Stimulated activated CD4-positive, alpha-beta T cell treated with anti-CD3 and anti-CD28 coated beads, Interleukin-2, amount 100 ng/mL, for 48 hours (primary cell): Measurements from ENCODE around the gene SYNJ2.

Experiments used
- DNase-seq, 2 donors: peaks; one replicate each; pipeline ENCODE4 v3.0.0-alpha.2; 2020

The SYNJ2 gene

DNA sequence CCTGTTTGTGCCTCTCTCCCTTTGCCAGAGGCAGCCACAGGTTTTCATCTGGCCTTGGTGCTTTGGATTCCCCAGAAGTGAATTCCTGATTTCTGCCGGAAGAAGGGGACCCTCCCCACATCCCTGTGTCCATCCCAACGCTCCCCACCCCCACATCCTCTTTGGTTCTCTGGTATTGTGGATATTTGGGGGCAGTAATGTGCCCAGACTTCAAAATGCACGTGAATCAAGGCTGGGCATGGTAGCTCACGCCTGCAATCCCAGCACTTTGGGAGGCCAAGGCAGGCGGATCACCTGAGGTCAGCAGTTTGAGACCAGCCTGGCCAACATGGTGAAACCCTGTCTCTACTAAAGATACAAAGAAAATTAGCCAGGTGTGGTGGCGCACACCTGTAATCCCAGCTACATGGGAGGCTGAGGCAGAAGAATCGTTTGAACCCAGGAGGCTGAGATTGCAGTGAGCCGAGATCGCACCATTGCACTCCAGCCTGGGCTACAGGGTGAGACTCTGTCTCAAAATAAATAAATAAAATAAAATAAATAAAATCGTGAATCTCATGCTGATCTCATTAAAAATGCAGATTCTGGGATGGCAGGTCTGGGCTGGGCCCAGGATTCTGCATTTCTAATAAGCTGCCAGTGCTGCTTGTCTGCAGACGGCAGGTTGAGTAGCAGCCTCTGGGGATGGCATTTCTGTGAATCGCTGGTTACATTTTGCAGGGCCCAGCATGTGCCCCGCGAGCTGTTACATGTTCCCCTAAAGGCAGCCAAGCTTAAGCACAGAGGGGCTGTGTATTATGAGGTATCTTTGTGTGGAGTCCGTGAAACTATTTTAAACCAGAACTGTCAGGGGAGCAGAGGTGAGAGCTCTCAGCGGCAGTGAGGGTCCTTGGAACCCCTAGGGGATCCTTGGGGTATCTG is 49.0 kb downstream of the SYNJ2 start:
- DNase-seq, result no peak

DNA sequence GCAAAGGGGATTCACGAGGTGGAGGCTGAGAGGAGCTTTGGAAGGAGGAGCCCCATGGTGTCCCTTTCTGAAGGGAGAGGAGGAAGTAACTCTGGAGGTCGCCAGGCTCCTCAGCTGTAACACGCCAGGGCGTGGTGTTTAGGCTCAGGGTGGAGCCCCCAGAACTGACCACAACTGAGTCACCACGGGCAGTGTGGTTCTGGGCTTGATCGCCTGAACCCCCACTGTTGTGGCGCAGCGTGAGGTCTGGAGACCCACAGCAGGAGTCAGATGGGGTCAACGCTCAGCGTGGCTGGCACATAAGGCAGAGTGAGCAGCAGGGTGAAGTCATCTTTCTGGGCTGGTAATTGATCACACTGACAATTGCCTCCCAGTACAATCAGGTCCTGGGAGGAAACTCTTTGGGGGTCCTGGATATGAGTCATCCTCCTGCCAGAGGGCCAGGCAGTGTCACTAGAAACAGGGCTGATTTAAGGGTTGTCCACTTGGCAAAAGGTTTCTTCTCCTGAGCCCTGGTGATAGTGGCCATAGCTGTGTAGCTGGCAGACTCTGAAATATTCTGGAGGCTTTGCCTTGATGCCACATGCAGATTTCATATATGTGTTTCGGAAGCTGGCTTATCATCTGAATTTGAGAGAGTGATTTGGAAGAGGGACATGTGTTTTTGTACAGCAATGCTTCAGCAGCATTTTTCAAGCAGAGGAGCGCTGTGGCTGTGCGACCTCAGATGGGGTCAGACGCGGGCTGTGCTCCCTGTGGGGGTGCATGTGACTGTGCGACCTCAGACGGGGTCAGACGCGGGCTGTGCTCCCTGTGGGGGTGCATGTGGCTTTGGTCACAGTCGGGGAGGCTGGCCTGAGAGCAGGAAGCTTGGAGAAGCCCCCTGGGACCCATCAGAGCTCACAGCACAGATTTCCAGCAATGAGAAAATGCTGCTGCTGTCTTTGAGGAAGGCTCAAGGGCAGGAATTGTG is 50.0 kb downstream of the SYNJ2 start:
- DNase-seq, result no peak

DNA sequence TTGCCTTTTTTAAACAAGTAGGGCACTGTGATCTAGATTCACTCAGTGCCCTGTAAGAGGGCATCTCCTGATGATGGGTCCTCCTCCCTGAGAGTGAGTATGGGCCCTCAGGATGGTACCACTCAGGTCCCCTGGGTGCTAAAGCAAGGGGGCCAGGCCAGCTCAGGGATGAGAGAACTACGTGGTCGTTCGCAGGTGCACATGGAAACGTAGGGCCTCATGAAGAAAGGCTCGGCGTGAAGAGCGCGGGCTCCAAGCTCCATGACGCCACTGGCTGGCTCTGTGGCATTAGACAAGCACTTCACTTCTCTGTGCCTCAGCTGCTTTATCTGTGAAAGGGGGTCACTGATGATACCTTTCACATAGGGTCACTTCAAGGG is 50.7 kb downstream of the SYNJ2 start:
- no peak for DNase-seq

DNA sequence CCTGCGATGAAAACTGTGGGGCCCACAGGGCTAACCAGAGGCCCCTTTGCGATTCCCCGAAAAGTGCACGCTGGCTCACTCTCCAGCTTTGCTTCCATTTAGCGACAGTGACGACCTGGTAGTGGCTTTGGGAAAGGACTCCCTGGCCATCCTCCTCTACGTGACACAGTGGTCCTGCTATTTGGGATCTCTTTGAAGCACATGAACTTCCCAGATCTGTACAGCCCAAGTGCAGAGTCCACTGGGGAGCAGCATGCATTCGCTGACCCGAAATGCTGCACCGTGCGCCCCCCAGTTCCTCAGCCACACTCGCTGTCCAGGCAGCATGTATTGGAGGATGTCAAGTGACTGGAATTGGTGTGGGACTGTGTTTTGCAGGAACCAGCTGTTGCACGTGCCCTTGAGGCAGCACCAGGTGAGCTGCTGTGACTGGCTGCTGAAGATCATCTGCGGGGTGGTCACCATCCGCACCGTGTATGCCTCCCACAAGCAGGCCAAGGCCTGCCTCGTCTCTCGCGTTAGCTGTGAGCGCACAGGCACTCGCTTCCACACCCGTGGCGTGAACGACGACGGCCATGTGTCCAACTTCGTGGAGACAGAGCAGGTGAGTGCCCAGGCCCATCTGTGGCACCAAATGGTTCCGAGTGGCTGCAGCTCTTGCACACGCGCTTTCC is 51.6 kb downstream of the SYNJ2 start:
- DNase-seq, result no peak

DNA sequence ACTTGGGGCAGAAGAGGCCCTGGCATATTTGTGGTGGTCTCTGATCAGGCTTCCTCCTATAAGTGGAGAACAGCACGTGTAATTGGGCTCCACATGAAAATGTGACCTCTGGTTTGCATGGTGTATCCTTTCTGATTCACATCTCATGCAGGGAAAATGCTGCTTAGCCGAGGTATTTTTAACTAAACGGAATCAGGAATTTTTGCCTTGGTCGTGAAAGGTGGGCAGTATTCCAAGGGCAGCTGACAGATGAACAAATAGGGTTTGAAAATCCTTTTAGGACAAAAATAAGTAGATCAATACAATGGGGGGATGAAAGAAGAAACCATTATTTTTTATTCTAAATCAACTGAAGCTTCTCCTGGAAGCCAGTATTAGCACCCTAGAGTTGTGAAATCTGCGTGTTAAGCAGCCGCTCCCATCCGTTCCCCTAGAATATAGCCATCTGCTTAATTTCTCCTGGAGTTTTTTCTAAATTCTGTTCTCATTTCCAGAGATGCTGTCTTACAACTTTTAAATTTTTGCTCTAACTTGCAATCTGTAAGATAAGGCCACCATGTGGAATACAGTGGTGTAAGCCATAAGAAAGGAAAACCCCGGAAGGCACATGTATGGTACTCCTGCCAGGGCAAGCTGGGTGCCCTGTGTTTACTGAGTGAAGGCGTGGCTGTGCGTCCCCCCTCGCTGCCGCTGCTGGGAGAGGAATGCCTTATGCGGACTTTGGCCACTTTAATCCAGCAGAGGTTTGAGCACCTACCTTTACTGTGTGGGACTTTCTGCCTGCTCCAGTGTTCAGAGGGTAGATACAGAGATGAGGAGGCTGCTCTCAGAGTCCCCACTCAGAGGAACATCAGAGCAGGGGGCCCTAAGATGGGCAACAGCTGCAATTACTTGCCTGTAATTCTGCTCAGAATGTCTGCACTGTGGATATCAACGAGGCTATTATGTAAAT is 52.4 kb downstream of the SYNJ2 start:
- no peak for DNase-seq

DNA sequence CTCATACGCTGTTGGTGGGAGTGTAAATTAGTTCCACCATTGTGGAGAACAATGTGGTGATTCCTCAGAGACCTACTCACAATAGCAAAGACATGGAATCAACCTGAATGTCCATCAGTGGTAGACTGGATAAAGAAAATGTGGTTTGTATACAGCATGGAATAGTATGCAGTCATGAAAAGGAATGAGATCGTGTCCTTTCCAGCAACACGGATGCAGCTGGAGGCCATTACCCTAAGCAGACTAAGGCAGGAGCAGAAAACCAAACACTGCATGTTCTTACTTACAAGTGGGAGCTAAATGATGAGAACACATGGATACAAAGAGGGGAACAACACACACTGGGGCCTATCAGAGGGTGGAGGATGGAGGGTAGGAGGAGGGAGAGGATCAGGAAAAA is 54.6 kb downstream of the SYNJ2 start:
- no peak for DNase-seq

DNA sequence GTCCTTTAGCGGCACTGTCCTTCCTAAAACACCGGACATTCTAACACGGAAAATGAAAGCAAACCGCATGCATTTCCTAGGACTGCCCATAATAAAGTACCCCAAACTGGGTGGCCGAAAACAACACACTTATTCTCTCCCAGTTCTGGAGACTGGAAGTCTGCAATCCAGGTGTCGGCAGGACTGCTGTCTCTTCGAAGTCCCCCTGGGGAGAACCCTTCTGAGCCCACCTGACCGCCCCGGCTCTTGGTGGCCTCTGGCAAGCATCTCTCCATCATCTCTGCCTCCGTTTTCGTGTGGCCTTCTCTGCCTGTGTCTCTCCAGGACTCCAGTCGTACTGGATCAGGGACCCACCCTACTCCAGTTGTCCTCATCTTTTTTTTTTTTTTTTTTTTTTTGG is 55.4 kb downstream of the SYNJ2 start:
- DNase-seq, result no peak

DNA sequence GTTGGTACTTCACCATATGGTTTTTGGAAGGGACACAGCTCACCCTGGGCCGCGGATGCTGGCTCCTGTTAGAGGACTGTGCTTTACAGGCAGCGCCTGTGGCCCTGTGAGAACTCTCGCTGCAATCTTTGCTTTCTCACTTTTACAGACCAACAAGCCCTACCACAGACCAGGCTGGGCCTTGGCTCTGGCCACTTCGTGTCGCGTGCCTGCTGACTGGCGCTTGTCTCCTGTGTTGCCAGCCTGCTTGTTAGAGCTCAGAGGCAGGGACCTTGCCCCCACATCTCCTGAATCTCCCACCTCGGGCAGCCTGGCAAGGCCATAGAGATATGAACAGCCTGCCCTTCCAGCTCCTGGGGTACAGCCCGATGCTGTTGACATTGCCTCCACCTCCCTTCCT is 56.1 kb downstream of the SYNJ2 start:
- no peak for DNase-seq

DNA sequence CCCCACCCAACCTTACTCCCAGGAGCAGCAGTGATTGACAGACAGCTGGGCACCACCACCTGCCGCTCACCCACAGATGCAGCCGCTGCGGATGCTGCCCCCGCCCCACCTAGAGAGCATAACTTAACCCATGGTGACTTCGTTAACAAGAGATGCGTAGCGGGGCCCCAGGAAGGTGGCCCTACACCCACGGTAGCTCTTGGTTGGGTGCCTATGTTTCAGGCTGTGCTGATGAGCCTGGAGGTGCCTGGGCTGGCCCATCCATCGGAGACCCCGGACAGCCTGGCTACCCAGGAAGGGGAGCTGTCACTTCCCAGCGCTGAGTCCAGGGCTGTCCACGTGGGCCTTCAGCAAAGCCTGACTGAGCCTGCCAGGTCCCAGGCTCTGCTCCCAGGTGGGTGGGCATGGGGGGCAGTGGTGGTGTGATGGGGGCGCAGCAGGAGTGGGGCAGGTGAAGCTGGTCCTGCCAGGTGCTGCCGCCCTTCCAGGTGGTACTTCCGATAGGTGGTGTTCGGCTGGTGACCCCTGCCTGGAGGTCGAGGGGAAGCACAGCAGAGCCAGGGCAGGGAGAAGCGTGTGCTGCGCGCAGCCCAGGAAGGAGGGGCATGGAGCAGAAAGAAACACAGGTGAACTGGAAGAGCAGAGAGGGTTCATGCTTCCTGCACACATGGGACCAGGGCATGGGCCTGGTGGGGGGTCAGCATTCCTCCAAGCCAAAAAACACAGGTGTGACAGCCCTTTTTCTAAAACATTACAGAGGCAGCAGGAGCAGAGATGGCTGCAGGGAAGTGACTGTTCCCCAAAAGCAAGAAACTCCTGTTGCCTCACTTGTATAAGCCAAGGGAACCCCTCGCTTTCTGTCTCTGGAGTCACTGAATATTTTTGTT is 56.9 kb downstream of the SYNJ2 start:
- no peak for DNase-seq

DNA sequence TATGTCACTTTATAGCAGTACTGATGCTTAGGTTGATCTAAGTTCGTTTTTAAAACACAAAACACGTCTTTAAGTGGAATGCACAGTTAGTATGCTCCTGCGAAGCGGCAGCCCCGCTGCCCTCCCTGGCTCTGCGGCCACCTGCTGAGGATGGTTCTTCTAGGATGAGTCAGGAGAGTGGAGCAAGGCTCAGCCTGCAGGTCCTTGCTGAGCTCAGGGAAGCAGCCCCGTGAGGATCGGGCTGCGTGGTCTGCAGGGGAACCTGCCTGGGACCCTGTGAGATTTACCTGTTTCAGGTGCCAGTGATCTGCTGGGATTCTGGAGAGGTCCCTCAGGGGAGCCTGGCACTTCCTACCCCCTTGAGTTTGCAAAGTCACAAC is 57.5 kb downstream of the SYNJ2 start:
- no peak for DNase-seq

DNA sequence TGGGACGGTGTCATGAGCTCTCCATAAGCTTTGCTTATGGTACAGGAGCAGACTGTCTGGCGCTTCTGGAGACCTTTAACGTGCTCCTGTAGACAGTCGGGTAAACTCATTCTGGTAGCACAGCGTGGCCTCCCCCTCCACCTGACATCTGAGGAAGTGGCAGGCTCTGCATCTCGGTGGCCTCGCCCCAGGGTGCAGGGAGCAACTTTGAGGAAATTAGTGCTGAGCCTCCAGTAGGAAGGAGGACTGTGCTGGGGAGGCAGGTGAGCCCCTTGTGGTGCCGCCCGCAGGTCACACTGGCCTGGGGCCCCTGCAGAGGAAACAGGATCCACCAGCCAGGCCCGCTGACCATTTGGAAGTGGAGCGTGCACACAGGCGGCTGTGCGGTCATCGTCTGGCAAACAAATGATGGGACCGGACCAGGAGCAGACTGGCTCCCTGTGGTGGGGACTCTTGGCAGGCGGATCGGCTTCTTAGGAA is 57.9 kb downstream of the SYNJ2 start:
- DNase-seq, result no peak

DNA sequence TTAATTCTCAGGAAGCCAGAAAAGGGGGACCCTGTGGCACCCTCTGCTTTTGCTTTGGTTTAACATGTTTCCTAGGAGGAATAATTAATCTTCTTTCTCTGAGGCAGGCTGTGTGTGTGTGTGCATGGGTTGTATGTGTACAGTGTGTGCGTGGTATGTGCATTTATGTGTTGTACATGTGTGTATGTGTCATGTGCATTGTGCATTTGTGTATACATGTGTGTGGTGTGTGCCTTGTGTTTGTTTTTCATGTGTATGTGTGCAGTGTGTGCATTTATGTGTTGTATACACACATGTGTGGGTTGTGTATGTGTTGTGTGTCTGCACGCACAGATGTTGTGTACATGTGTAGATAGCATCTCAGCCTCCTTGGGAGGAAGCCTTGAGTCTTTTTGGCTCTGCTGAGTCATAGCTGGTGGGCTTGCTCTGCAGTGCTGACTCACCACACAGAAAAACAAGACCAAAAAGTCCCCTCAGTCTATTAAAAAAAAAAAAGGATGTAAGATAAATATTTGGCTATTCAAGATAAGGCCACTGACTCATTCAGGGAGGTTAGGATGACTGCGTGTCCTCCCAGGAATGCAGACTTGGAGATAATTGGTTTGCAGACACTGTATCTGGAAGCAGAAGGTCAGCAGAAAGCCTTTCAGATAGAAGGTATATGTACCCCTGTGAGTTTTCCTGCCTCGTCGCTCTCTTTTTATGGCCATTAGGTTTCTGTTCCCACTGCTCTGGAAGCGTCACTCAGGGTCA is 58.6 kb downstream of the SYNJ2 start:
- no peak for DNase-seq

DNA sequence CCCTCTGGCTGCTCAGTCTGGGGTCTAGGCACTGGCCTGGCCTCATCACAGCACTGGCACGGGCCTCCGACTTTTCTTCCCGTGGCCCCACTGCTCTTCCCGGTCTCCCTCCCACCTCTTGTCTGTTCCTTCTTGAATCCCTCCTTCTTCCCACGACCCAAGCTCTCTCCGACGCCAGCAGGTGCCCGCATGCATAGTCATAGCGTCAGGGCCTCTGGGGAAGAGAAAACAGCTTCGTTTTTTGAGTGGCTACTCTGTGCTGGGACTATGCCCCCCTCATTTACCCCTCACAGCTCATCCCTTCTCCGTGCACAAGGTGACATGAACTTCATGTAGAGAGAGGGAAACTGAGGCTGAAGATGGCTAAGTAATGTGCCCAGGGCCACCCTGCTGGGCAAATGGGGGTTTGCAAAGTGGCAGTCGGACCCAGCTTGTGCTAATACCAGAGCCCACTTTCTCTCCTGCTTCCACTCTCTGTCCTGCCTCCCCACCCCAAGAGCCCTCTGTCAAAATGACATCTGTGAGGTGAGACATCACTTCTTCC is 59.2 kb downstream of the SYNJ2 start:
- DNase-seq, result no peak

DNA sequence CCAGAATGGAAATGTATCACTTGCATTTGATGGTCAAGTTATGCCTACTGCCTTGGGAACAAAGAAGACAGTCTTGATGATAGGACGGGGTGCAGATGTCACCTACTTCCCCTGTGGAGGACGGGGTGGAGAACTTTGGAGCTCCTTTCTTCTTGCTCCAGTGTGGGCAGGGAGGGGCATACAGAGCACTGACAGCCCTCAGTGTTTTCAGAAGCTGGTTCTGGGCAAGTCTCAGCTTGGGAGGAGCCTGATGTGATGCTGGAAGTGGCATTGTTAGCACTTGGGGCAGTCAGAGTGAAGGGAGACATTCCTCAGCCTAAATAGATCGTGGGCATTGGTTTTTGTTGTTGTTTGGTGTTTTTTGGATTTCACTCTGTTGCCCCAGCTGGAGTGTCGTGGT is 59.7 kb downstream of the SYNJ2 start:
- no peak for DNase-seq

DNA sequence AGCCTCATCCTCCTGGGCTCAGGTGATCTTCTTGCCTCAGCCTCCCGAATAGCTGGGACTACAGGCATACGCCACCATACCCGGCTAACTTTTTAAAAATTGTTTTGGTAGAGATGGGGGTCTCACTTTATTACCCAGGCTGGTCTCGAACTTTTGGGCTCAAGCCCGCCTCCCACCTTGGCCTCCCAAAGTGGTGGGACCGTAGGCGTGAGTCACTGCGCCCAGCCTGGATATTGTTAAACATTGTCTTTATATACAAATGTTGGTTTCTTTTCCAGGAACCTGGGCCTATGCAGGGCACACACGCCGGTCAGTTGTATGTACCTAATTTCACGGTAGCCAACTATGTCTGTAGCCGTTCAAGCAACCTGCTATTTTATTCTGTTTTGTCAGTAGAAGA is 60.1 kb downstream of the SYNJ2 start:
- DNase-seq, result no peak

DNA sequence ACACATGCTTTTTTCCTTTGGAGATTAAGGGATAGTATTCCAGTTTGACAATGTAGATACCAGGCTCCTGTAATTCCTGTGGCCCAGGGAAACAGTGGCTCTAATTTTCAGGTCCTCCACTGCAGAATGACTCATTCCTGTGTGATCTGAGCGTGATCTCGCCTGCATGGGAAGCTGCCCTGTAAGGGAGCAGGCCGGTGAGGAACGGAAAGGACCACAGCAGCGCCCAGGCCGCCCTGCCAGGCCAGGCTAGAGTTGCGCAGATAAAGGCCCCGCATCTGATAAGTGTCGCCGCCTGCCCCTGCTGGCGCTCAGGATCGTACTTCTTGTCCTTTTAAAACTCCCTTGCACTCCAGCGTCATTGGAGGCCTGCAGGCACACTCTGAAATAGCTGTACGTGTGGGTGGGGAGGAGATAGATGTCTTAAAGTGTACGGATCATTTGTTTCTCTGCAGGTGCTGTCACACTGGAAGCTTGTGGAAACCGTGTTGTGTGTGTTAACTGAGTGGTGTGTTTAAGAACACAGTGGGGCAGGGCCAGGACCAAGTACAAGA is 60.7 kb downstream of the SYNJ2 start:
- DNase-seq, result no peak

DNA sequence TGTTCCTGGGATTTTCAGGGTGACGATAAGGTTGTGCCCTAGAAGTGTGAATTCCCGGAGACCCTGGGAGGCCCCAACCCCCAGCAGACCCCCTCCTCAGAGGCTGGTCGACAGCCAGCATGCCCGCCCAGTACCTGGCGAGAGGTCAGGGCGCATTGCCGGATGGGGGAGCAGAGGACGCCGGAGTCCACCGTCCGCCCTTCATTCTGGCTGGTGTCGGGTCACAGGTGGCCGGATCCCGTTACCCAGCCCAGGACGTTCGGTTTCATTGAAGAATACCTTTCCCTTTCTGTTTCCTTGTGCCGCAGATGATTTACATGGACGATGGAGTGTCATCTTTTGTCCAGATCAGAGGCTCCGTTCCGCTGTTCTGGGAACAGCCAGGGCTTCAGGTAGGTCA is 61.3 kb downstream of the SYNJ2 start:
- no peak for DNase-seq

DNA sequence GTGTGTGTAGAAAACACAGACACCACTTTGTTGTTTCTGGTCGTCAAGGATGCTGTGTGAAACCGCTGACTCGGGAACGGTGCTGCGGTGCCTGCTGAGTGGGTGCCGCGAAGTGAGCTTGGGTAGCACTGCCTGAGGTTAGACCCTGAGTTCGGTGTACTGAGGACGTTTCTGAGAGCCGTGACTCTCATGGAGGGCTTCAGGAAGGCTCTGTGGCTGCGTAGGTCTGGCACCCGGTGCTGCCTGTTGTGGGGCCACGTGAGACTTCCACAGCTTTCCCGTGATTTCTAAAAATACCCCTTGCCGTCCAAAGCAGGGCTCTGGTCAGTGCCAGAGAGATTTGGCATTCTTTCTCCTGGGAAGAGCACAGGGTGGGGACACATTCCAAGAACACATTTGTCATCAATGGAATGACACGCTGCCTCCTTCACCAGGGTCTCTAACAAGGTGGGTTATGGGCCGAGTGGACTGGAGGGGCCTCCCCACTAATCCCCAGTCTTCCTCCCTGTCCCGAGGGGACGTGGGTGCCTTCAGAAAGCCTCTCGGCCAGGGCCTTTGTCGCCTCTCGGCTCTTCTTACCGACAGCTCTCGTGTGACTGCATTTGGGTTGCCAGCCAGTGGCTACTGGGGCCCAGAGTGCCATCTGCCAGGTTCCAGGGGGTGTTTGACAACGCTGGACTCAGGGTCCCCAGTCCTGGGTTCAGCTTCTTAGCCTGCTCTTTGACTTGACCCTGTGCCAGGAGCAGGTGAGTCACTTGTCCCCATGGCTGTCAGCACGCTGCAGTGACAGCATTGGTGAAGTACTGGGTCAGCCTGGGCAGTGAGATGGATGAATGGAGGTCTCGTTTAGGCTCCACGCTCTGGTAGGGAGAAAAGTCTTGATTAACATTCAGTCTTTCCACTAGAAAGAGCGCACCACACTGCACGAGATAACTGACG is 62.2 kb downstream of the SYNJ2 start:
- DNase-seq, result no peak
